Femur (tissue), 1 donor: ENCODE measurements around the gene WDR3.
A peak's percentile ranks its signal among the peaks of the same experiment; 100 is the strongest.
"Not testable (repeated sequence)": the region's sequence is repeated elsewhere in the genome, so short reads cannot be mapped to it uniquely, and the experiment has no call there.

Source experiments
- DNase-seq: peaks from one replicate; pipeline ENCODE4 v3.0.0-alpha.2; 2017

WDR3 gene

DNA sequence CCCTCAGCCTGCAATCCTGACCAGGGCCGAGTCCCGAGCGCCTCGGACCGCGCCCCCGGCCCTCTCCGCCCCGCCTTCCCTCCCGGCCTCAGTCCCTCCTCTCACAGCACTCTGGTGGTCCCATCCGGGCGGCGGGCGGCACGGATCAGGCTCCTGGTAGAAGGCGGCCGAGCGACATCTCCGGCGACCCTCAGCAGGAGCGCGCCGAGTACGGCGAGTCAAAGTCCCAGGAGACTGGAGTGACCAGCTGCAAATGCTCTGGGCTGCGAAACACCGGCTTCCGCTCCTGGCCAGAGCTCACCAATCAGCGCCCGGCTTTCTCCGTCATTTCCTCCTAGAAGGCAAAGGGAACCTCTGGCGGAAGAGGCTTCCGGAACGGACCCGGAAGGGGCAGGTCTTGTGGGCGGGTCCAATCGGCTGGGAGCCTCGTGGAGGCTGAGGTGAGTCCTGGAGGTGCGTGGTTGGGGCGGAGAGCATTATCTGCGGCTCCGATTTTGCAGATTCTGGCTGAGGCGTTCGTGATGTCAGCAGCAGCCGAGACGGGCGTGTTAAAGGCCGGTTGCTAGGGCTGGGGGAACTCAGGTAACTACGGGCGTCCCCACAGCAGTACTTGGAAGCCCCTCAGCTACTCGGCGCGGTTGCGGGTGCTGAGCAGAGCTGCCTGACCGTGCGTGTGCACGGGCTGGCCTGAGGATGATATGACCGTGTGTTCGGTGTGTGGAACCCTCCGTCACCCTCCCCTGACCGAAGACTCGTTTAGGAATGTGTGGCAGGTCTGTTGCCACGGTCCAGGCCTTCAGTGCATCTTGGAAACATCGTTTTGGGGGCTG, at the start of gene WDR3, which contains the start of gene GDAP2:
Gene WDR3 (plus strand): TSS at position 397 of the 830 bp plus-strand sequence. CDS start 3,581 bp downstream, outside the sequence.
Gene GDAP2 (minus strand): TSS at position 279 of the 830 bp plus-strand sequence. CDS start 9,264 bp downstream, outside the sequence.
- peak; percentile 99 for DNase-seq

DNA sequence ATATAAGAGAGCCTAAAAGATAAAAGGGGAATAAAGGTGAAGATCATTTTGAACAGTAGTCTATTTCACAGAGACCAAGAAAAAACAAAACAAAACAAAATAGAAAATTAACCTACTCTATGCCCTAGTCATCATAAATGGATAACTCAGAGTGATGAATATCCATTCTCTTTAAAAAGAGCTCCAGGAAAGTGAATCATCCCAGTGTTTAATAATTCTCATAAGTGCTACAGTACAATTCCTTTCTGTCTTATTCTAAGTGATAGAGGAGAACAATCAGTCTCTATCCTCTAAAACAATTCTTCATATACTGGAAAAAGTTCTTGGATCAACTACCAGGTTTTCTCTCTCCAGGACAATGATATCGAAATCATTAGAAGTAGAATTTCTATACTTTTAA, 45.9 kb upstream of the WDR3 start:
- no peak for DNase-seq

DNA sequence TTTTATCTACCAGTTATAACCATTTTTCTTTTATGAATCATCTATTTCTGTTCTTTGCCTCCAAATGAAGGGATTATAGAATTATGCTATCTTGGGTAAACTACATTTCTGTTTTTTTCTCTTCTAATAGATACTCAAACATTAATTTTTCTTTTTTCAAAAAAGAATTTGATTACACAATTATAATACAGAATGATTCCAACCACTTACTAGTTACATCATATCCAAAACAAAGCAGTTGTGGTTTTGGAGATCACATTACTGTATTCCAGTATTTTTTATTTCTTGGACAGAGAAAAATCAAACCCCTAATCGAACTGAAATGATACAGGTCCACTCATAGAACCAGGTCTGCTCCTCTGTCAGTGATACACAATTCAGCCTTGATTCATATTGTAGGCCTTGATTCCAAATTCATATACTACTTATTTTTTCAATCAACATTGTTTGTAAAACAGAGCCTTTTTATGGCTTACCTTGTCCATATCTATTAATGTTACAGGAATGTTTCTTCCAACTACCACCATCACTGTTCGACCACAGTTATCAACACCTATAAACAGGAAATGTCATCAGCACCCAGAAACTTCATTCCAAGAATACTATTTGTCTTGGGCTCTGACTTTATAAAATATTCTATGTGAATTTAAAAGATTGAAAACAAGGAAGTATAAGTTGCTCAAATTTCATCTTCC, 43.3 kb upstream of the WDR3 start:
- no peak for DNase-seq

DNA sequence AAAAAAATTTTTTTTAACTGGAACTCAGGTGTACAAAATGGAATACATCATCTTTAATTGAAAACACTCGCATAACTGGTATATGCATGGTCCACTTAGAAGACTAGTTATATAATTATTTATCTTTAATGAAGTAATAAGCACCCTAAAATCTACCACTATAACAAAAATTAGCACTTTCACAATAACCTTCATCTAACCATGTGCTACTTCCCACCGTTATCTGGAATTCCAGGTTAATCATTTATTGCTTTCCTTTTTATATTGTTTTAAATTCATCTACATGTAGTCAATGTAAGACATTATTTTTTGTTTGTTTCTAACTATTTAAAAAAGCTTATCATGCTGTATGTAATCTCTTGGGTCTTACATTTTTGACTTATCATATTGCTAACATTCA, 39.1 kb upstream of the WDR3 start:
- no peak for DNase-seq

DNA sequence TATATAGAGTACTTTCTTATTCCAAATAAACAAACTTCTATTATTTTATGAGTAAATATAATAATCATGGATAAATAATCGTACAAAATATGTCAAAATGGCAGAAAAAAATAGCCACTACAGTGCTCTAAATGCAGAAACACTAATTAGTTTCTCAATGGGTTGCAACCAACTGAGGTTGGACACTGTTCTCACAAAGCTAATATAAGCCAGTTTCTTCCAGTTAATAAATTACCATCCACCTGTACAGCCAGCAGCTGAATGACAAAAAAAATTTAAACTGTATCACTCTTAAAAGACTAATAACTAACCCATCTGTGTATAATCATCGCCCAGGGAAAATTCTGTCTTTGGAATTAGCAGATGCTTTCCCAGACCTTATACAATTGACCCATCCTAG, 37.0 kb upstream of the WDR3 start:
- no peak for DNase-seq

DNA sequence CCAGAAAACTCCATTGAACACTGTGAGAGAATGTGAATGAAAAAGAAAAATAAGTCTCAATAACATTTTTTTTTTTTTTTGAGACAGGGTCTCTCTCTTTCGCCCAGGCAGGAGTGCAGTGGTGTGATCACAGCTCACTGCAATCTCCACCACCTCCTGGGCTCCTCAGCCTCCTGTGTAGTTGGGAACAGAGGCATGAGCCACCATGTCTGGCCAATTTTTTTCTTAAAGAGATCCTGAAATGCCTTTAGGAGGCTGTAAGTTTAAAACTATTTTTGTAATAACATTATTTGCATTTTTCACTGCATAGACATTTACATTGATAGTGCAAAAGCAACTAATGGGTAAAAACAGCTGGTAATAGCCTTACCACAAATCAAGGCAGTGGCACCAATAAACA, 35.5 kb upstream of the WDR3 start:
- DNase-seq: no peak

DNA sequence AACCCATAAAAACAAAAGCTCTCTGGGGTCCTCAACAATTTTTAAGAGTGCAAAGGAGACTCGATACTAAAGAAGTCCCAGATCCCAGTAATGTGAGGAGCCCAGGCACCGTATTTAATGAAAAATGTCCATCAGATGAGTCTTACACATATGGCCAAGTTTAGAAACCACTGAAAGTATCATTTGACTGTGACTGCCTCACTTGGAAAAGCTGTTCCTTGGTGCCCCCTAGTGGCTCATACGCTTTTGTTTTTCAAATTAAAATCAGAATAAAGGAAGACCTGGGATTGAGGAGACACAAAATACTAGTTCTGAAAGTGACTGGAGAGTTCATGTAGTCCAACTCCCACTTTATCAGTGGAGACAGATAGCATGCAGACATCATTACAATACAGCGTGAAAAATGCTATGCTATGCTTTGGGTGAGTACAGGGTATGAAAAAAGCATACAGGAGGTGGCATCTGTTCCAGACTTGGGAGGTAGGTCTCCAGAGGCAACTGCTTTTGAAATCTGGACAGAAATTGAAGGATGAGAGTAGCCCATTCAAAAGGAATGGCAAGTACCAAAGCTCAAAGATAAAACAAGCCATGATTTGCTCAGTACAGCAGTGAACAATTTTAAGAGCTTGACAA, 33.9 kb upstream of the WDR3 start:
- peak; percentile 78 for DNase-seq

DNA sequence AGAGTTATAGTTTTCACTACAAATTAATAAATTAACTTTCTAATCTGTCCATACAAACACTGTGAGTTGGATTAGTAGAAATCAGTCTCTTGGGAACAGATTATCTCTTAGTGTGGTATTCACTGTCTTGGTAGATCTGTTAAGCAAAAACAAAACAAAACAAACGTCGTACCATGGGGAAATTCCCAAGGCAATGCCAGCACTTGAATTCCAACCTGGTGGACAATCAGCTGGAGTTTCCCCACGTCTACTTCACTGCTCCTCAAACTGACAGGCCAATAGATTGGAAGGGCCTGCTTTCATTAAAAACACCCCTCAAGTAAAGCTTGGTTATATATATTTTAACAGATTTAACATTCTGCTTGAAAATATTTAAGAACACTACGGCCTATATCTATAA, 32.0 kb upstream of the WDR3 start:
- DNase-seq: no peak

DNA sequence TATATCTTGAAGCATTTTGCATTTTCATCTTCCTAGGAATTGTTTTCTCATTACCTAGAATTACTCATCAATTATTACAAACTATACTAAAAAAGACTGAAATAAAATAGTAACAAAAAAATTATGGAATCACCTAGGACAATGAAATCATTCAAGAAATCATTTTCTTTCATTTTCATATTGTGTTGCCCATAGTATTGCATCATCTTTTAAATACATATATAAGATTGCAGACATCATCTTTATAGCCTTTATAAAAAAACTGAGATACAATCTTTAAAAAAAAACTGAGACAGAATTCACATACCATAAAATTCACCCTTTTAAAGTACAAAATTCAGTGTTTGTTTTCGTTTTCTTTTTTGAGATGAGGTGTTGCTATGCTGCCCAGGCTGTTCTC, 29.7 kb upstream of the WDR3 start:
- DNase-seq: no peak

DNA sequence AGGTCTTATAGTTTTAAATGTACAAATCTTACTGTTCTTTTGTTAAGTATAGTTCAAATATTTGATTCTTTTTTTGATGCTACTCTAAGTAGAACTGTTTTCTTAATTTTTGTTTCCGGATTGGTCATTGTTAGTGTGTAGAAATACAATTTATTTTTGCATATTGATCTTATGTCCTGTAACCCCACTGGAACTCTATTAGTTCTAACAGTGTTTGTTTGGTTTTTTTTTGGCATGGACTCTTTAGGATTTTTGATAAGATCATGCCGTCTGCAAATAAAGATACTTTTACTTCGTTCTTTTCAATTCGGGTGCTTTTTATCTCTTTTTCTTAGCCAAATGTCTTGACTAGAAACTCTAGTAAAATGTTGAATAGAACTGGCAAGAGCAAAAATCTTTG, 26.6 kb upstream of the WDR3 start:
- no peak for DNase-seq

DNA sequence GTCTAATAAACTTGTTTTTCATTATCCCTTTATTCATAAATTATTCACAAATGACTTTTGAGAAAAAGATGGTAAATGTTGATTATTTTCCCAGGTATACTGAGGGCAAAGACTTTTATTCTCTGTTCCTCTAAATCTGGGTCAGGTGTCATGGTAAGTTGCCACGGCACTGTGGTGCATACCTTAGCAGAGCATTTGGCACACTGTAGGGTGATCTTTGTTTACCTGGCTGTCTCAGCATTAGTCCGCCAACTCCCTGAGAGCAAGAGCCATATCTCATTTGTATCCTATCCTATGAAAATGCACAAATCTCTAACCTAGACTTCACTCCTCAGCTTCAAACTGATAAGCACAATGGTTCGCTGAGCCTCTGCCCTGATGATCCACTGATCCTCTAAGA, 25.1 kb upstream of the WDR3 start:
- DNase-seq: no peak

DNA sequence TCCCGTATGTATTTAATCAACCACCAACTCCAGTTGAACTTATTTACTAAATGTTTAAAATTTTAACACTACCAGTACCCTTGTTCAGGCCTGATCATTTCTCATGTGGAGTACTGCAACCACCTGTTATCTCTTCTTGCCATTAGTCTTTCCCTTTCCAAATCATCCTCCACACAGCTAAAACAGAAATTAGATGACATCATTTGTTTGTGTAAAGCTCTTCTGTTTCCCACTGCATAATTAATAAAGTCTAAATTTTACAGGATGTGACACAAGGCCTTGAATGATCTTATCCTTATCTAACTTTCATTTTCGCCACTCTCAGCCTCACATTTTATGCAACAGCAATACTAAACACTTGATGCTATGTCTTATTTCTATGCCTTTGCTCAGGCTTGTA, 24.5 kb upstream of the WDR3 start:
- DNase-seq: no peak

DNA sequence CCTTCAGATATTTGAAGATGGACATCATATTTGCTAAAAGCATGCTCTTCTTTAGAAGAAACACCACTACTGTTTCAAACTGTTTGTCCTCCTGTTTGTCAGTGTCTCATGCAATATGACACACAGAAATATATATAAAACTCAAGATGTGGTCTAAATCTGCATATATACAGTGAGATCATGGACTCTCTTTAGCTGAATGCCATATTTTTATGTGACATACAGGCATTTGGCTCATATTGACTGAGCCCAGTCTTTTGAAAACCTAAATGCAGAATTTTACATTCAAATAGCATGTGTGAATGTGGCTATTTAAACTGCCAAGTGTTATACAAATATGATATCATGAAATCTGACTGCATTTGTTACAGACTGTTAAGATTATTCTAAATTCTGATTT, 18.5 kb upstream of the WDR3 start:
- no peak for DNase-seq

DNA sequence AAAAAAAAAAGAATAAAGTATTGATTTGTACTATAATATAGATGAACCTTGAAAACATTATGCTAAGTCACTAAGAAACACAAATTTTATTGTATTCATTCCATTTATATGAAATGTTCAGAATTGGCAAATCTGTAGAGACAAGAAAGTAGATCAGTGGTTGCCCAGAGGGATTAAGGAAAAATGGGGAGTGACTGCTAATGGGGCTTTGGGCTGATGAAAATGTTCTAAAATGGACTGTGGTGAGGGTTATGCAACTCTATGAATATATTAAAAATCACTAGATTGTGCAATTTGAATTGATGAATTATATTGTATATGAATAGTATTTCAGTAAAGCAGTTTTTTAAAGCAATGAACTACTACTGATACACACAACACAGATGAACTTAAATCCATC, 10.2 kb upstream of the WDR3 start:
- no peak for DNase-seq

DNA sequence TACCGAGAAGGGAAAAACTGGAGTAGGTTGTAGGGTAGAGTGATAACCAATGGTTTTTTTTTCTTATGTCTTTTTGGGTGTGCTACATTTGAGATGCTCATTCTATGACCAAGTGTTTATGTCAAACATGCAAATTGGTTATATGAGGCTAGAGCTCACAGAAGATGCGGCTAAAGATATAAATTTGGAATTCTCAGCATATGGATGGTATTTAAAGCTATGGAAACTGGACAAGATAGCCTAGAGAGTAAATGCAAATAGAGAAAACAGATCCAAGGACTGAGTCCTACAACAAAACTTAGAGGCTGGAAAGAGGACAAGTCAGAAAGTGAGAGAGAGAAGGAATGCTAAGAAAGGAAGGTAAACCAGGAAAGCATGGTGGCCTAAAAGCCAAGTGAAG, 7.5 kb upstream of the WDR3 start:
- no peak for DNase-seq

DNA sequence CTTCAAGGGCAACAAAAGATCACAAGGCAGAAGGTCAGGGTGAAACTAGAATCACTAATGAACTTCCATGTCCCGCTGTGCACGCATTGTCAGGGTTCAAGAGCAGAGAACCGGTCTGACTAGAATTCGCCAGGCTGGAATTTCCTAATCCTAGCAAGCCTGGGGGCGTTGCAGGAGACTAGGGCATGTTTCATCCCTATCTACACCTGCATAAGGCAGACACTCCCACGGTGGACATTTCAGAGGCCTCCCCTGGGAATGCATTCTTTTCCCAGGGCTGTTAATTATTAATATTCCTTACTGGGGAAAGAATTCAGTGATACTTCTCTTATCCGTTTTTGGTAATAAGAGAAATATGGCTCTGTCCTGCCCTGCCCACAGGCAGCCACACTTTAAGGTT, 6.8 kb upstream of the WDR3 start:
- DNase-seq: not testable (repeated sequence)

DNA sequence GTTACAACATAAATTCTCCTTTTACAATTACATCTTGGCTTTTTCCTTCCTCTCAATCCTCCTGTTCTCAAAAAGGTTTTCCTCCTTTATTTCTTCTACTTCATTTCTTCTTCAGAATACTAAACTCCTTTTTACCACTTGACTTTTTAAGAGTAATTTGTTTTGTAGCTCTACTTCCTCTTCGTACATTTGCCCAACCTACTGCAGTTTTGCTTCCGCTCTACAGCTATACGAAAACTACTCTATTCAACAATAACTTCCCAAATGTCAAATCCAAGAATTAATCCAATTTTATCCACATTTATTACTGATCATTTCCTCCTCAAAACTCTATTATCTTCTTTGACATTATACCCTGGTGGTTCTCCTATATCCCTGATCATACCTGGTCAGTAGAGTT, 3.6 kb upstream of the WDR3 start:
- no peak for DNase-seq

DNA sequence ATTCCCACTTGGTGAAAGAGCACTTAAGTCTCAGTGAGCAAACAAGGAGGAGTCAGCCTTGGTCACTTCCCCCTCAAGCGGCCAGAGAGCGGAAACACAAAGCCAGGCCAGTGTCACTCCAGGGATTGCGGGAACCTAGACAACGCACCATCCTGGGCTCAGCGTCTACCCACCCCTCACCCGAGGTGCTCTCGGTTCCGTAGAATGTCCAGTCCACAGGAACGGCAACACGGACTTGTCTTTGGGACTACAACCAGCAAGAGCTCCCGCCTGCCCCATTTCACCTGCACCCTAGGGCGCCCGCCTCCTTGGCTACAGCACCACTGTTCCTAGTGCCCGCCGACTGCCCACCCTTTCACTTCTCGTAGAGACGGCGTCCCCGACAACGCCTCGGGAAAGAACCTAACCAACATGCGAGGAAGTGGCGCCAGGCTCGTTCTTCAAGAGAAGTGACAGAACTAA, 627 bp upstream of the WDR3 start:
- DNase-seq: peak; percentile 61

DNA sequence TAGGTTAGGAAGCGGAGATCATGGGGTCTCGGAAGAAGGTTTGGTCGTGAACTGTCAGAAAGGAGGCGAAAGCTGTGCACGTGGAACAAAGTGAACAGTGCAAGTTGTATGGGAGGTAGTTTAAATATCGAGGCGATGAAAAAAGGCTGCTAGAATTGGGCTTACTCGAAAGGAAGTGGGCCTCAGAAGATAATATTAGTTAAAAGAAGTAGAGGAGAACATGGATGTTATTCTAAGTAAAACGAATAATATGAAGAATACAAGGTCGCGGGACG, 571 bp downstream of the WDR3 start:
- no peak for DNase-seq

DNA sequence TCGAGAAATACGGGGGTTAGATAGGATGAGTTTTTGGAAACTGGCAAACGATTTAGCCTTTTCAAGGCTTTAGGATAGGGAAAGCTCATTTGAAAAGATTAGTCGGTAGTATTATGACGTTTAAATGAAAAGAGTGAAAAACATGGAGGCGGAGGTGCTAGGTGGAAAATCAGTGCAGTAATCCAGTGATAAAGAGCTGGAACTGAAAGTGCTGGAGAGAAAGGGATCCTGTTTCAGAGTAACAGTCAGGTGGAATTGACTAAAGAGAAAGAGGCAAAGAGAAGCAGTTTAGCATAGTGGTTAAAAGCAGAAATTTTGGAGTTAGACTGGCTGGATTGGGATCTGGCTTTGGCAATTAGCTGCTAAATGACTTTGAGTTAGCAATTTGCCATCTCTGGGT, 945 bp downstream of the WDR3 start:
- no peak for DNase-seq

DNA sequence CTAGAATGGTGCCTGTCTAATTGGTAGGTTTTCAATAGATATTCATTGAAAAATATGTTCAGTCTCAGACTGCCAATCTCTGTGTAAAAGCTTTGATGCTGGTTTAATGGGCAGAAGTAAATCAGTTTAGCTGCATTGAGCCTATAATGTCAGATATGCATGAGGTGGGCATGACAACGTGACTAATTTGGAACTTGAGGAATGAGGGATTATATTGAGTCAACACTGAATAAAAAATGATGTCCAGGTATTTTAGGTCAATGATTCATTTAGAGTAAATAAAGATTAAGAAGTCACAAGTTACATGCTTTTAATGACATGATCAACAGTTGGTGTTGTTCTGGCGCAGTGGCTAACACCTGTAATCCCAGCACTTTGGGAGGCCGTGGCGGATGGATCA, 3.0 kb downstream of the WDR3 start:
- no peak for DNase-seq

DNA sequence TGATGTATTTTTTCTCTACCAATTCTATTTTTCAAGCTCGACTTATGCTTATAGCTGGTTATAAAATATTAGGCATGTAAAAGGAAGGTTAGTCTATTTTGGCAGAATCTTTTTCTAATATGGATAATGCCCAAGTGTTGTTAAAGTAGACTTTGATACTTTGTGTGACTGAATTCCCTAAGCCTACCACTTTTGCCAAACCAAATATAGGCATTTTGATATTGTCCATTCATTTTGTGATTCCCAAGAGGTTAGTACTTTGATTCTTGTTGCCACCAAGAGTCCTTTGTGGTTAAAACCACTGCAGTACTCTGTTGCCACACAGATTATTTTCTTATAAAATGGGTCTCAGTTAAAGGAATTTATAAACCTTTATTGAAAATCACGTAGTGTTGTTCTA, 4.2 kb downstream of the WDR3 start:
- no peak for DNase-seq

DNA sequence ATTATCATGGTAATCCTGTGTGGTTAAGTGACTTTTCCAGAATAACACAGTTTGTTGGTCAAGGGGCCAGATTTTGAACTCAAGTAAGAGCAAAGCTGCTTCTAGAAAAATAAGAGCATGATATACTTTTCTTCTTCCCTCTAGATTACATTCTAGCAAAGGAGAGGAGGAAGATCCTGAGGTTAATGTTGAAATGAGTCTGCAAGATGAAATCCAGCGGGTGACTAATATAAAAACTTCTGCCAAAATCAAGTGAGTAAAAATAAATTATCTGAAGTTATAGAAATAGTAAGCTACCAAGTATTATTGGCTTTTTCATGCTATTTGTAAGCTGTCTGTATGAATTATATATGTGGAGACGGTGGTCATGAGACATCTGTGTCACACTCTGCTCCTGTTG, 12.8 kb downstream of the WDR3 start:
- no peak for DNase-seq

DNA sequence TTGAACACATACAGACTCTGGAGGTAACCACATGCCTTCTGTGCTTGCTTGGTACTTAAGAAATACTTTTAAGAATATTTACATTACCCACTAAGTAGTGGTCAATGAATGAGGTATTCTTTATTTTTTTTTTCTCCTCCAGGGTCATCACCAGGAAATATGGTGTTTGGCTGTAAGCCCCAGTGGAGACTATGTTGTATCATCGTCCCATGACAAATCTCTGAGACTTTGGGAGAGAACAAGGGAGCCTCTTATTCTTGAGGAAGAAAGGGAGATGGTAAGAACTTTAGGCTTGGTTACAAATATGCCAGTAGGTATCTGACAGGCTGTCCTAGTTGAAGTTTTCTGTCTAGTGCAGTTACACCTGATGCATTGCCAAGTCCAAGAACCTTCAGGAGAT, 22.8 kb downstream of the WDR3 start:
- no peak for DNase-seq
